HUES64 (cell line): Measurements from ENCODE around the gene FZR1.
"Not testable (repeated sequence)": the region's sequence is repeated elsewhere in the genome, so short reads cannot be mapped to it uniquely, and the experiment has no call there.

Experiments used
- H3K27ac ChIP-seq: 2 replicates; pipeline ENCODE4 v1.7.0; 2013; ENCODE audit warnings: low read depth, low read length, inconsistent platforms
- H3K27me3 ChIP-seq: 2 replicates; pipeline ENCODE4 v1.6.1; 2013; ENCODE audit warnings: mild to moderate bottlenecking, low read length; ENCODE audit not compliant: insufficient read depth
- H3K36me3 ChIP-seq: 2 replicates; pipeline ENCODE4 v1.6.1; 2013; ENCODE audit warnings: mild to moderate bottlenecking, low read length; ENCODE audit not compliant: insufficient read depth
- H3K4me1 ChIP-seq: 2 replicates; pipeline ENCODE4 v1.6.1; 2013; ENCODE audit warnings: mild to moderate bottlenecking, low read length, moderate library complexity; ENCODE audit not compliant: insufficient read depth
- H3K4me3 ChIP-seq: 2 replicates; pipeline ENCODE4 v1.5.1; 2013; ENCODE audit warnings: mild to moderate bottlenecking, low read length, moderate library complexity
- H3K9ac ChIP-seq: 2 replicates; pipeline ENCODE4 v1.6.1; 2013; ENCODE audit warnings: mild to moderate bottlenecking, low read depth, low read length
- H3K9me3 ChIP-seq: 2 replicates; pipeline ENCODE4 v1.6.1; 2013; ENCODE audit warnings: low read depth, low read length; ENCODE audit not compliant: insufficient read depth
- WGBS: fragments of 150-250, 120-280 bp; methylation state at CpG from one replicate; pipeline ENCODE4 v1.1.7; 2013; ENCODE audit warnings: missing lambda C conversion rate; 5-methylcytosine and 5-hydroxymethylcytosine counted together

The FZR1 gene

DNA sequence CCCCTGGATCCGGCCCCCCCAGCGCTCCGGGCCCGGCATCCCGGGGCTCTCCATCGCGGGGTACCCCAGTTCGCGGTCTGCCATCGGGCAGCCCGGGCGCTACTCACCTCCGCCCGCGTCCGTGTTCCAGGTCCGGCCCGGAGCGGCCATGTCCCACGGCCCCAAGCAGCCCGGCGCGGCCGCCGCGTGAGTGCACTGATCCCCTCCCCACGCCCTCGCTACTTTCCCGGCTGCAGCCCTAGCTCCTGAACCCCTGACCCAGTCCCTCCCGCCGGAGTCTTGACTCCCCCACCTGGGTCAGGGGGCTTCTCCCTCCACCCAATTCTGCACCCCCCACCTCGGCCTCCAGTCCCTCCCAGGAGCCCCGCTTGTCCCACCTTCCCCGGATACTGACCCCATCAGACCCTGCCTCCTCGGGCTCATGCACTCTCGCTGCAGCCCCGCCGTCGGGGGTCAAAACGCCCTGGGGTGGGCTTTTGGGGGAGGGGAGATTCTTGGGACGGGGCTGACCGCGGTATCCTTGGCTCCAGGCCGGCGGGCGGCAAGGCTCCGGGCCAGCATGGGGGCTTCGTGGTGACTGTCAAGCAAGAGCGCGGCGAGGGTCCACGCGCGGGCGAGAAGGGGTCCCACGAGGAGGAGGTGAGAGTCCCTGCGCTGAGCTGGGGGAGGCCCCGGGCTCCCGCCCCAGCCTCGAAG, 67.2 kb downstream of the FZR1 start:
- Histone ChIP-seq H3K27me3 (no peaks in the 10 kb centered on the region), H3K9ac (peak overlapping the region; percentile 77), H3K4me1 (peaks cover 6% of the 10 kb centered on the region; the same call in 1 of the 2 replicates), H3K27ac (peak overlapping the region; percentile 75; the same call in 1 of the 2 replicates), H3K4me3 (peak overlapping the region; percentile 90), H3K36me3 (peaks cover 7% of the 10 kb centered on the region), H3K9me3 (no peaks in the 10 kb centered on the region)
- under 1% methylated on average over 60 of the region's 60 CpGs for WGBS

DNA sequence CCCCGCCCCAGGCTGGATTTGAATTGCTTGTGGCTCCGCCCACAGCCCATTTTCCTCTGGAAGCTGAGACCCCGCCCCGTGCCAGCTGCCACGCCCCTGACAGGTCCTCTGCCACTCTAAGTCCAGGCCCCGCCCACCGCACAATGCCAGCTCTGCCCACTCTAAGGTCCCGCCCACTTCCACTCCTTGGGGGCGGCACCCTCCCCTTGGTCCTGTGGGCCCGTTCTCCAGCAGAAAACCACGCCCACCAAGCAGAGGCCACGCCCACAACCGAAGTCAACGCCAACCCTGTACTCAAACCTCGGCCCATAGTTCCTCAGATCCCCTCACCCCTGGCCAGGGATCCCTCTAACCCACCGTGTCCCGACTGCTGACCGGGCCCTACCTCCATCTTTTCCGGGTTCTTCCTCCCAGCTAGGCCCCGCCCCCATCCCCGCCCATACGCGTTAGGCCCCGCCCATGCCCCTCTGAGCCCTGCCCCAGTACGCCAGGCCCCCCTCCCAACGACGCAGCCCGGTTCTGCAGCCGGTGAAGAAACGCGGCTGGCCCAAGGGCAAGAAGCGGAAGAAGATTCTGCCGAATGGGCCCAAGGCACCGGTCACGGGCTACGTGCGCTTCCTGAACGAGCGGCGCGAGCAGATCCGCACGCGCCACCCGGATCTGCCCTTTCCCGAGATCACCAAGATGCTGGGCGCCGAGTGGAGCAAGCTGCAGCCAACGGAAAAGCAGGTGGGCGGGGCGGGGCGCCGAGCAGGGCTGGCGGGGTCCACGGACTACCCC, 67.9 kb downstream of the FZR1 start:
- H3K4me1 ChIP-seq, result peaks cover 6% of the 10 kb centered on the region; the same call in 1 of the 2 replicates
- no peaks in the 10 kb centered on the region for H3K9me3 ChIP-seq
- H3K9ac ChIP-seq, result no peak overlapping the region
- 46% methylated on average over 55 of the region's 55 CpGs for WGBS
- H3K27me3 ChIP-seq, result no peaks in the 10 kb centered on the region; the same call in 1 of the 2 replicates
- peak overlapping the region; percentile 90 for H3K4me3 ChIP-seq
- no peak overlapping the region; the same call in 1 of the 2 replicates for H3K27ac ChIP-seq
- H3K36me3 ChIP-seq, result peaks cover 7% of the 10 kb centered on the region

DNA sequence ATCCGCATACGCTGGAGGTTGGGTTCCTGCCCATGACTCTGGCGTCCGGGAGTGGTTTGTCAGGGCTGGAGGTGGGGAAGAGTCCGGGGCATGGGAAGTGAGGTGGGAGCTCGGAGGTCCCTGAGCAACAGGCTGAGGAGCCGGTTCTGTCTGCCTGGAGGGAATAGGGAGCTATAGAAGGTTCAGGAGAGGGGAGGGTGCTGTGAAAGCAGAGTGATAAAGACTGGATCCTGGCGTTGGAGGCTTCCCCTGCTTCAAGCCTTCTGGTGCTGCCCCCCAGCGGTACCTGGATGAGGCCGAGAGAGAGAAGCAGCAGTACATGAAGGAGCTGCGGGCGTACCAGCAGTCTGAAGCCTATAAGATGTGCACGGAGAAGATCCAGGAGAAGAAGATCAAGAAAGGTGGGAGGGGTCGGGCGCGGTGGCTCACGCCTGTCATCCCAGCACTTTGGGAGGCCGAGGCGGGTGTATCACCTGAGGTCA, 69.2 kb downstream of the FZR1 start:
- H3K9ac ChIP-seq, result no peak overlapping the region
- H3K9me3 ChIP-seq, result no peaks in the 10 kb centered on the region
- WGBS, result 90% methylated on average over 19 of the region's 19 CpGs
- H3K36me3 ChIP-seq, result peaks cover 7% of the 10 kb centered on the region
- H3K4me1 ChIP-seq, result peaks cover 6% of the 10 kb centered on the region; the same call in 1 of the 2 replicates
- H3K4me3 ChIP-seq, result no peak overlapping the region
- no peak overlapping the region for H3K27ac ChIP-seq
- peaks cover 2% of the 10 kb centered on the region; the same call in 1 of the 2 replicates for H3K27me3 ChIP-seq

DNA sequence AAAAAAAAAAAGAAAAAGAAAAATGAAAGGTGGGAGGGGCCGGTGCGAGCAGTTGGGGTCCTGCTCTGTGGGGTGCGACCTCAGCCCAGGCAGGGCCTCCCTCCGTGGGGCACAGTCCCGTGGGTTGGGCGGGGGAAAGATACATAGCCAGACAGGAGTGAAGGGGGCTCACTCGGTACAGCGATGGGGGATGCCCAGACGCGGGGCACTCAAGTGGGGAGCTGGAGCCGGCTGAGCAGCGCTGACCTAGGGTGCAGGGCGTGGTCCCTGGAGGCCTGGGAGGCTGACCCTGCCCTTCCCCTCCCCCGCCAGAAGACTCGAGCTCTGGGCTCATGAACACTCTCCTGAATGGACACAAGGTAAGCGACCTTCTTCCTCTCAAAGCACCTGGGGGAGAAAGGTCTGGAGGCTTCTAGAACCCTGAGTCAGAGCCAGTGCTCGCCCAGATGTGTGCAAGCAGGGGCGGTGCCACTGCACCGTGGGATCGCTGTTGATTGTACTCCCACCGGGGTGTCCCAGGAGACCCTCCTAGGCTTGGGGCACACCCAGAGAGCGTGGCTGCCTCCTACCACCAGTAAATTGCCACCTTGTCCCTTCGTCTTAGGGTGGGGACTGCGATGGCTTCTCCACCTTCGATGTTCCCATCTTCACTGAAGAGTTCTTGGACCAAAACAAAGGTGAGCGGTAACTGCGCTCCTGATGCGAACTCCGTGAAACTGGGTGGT, 70.0 kb downstream of the FZR1 start:
- Histone ChIP-seq H3K9ac (peak overlapping the region; percentile 32; the same call in 1 of the 2 replicates), H3K4me3 (peak overlapping the region; percentile 67), H3K27me3 (peaks cover 4% of the 10 kb centered on the region; the same call in 1 of the 2 replicates), H3K9me3 (no peaks in the 10 kb centered on the region), H3K36me3 (peaks cover 7% of the 10 kb centered on the region), H3K4me1 (peaks cover 6% of the 10 kb centered on the region; the same call in 1 of the 2 replicates), H3K27ac (peak overlapping the region; percentile 23; the same call in 1 of the 2 replicates)
- 66% methylated on average over 29 of the region's 29 CpGs for WGBS

DNA sequence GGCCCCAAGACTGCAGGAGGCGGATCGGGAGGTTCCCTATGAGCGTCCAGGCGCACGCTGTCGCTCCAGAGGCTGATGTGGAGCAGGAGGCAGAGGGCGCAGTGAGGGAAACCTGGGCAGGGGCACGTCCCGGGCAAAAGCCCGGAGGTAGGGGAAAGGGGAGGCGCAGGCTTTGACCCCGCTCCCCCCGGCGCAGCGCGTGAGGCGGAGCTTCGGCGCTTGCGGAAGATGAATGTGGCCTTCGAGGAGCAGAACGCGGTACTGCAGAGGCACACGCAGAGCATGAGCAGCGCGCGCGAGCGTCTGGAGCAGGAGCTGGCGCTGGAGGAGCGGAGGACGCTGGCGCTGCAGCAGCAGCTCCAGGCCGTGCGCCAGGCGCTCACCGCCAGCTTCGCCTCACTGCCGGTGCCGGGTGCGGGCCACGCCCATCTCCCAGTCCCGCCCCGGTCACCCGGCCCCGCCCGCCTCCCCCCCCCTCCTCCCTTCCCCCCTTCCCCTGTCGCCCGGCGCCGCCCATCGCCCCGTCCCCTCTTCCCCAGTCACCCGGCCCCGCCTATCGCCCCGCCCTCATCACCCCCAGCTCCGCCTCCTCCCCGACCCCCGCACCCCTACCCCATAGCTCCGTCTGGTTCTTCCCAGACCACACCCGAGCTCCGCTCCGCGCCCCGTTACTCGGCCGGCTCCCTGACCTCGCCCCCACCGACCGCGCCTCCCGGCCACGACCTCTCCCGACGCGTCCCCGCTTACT, 70.8 kb downstream of the FZR1 start:
- Histone ChIP-seq H3K36me3 (peaks cover 7% of the 10 kb centered on the region), H3K4me3 (peak overlapping the region; percentile 67), H3K27me3 (peaks cover 4% of the 10 kb centered on the region; the same call in 1 of the 2 replicates), H3K27ac (peak overlapping the region; percentile 62; the same call in 1 of the 2 replicates), H3K4me1 (peaks cover 6% of the 10 kb centered on the region; the same call in 1 of the 2 replicates), H3K9ac (peak overlapping the region; percentile 32), H3K9me3 (no peaks in the 10 kb centered on the region)
- WGBS, result 1% methylated on average over 61 of the region's 78 CpGs

DNA sequence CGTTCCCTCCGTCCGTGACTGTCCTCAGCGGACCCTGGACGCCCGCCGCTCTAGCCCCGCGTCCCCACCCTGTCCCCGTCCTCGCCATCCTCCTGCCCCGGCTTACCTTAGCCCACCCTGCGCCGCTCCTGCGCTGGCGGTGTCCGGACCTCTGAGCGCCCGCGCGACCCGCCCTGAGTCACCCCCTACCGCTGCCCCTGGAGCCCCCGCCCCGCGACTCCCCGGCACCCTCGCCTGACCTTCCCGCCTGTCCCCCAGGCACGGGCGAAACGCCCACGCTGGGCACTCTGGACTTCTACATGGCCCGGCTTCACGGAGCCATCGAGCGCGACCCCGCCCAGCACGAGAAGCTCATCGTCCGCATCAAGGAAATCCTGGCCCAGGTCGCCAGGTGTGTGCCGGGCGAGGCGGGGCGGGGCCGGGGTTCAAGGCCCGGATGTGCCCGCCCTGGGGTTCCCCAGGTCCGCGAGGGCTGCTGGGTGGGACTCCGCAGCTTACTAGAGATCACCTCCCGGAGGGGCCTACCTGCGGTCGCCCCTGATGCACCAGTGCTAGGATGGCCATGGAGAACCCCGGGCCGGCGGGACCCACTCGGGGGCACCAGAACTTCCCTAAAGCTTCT, 71.7 kb downstream of the FZR1 start:
- Histone ChIP-seq H3K36me3 (peaks cover 7% of the 10 kb centered on the region), H3K9ac (no peak overlapping the region; the same call in 1 of the 2 replicates), H3K27ac (no peak overlapping the region), H3K4me3 (peak overlapping the region; percentile 40), H3K27me3 (peaks cover 9% of the 10 kb centered on the region), H3K4me1 (peaks cover 6% of the 10 kb centered on the region; the same call in 1 of the 2 replicates), H3K9me3 (no peaks in the 10 kb centered on the region)
- 18% methylated on average over 60 of the region's 60 CpGs for WGBS

DNA sequence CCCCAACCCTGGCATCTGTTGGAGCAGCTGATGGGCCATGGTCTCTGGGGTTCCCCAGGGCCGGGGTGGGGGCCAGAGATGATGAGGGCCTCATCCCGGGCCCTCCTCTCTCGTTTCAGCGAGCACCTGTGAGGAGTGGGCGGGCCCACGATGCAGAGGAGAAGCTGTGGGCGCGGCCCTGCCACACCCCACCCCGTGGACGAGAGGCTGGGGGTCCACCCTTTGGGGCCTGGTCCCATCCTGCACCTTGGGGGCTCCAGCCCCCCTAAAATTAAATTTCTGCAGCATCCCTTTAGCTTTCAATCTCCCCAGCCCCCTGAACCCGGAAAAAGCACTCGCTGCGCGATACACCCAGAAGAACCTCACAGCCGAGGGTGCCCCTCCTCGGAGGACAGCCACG, 72.3 kb downstream of the FZR1 start:
- H3K27ac ChIP-seq, result no peak overlapping the region
- WGBS, result 67% methylated on average over 17 of the region's 17 CpGs
- peaks cover 11% of the 10 kb centered on the region for H3K27me3 ChIP-seq
- H3K36me3 ChIP-seq, result peaks cover 7% of the 10 kb centered on the region
- peaks cover 6% of the 10 kb centered on the region; the same call in 1 of the 2 replicates for H3K4me1 ChIP-seq
- H3K9ac ChIP-seq, result no peak overlapping the region; the same call in 1 of the 2 replicates
- H3K4me3 ChIP-seq, result peak overlapping the region; percentile 40; the same call in 1 of the 2 replicates
- H3K9me3 ChIP-seq, result no peaks in the 10 kb centered on the region

DNA sequence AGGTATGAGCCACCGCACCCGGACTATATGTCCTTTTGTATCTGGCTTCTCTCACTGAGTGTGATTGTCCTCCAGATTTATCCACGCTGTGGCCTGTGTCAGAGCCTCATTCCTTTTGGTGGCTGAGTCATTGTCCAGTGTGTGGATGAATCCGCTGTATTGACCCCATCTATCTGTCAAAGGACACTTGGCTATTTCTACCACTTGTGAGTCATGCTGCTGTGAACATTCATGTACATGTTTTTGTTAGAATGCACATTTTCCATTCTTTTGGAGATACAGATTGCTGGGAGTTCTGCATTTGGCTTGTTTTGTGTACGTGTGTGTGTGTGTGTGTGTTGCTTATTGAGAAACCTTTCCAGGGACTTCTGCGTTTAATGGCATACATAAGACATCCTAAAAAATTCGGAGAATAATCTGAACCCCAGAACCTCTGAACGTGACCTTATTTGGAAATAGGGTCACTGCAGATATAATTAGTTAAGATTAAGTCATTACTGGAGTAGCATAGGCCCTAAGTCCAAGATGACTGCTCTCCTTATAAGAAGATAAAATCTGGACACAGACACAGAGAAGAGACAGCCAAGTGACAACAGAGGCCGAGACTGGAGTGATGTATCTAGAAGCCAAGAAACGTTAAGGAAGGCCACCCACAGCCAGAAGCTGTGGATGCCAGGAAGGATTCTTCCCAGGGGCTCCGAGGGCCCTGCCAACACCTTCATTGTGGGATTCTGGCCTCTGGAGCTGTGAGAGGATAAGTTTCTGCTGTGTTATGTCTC, 74.2 kb downstream of the FZR1 start:
- no peak overlapping the region for H3K4me3 ChIP-seq
- H3K9ac ChIP-seq, result no peak overlapping the region
- peaks cover 6% of the 10 kb centered on the region; the same call in 1 of the 2 replicates for H3K4me1 ChIP-seq
- H3K36me3 ChIP-seq, result peaks cover 2% of the 10 kb centered on the region
- H3K9me3 ChIP-seq, result no peaks in the 10 kb centered on the region
- peaks cover 23% of the 10 kb centered on the region for H3K27me3 ChIP-seq
- 73% methylated on average over 11 of the region's 11 CpGs for WGBS
- H3K27ac ChIP-seq, result no peak overlapping the region

DNA sequence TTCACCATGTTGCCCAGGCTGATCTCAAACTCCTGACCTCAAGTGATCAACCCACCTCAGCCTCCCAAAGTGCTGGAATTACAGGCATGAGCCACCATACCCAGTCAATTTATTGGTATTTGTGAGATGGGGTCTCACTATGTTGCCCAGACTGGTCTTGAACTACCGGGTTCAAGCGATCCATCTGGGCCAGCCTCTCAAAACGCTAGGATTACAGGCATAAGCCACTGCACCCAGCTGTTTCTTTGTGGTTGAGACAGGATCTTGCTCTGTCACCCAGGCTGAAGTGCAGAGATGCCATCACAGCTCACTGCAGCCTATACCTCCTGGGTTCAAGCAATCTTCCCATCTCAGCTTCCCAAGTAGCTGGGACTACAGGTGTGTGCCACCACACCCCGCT, 75.7 kb downstream of the FZR1 start:
- not testable (repeated sequence) for H3K9ac ChIP-seq, H3K4me3 ChIP-seq, H3K27ac ChIP-seq, H3K9me3 ChIP-seq, H3K36me3 ChIP-seq, H3K4me1 ChIP-seq
- H3K27me3 ChIP-seq, result peaks cover 36% of the 10 kb centered on the region
- WGBS, result 74% methylated on average over 3 of the region's 4 CpGs
